GM12874 (cell line): ENCODE measurements around the gene CASS4.

Experiments
- CTCF ChIP-seq: IDR thresholded peaks from 2 replicates; pipeline ENCODE4 v1.5.1; 2011; ENCODE audit warnings: low read depth, mild to moderate bottlenecking, control low read depth, low read length, moderate library complexity; ENCODE audit not compliant: insufficient read depth

The CASS4 gene

DNA sequence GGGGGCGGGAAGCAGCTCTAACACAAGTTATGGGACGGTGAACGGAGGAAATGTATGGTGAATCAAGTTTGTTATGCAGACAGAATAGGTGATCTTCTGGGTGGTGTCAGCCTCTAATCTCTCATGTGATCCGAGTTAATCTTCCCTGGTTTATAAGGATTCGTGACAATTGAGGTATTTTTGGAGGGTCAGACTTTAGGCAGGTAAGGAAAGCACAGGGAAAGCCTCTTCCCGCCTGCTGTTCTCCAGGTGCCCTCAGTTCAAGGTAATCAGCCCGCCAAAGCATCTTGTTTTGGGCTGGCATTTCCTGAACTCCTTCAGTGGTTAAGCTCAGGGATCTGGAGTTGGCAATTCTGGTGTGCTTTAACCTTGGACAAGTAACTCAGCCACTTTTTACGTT is 18.4 kb upstream of the CASS4 start:
- TF ChIP-seq CTCF = no peak

GRCh38 chr20:56395166-56395565 is 16.9 kb upstream of the CASS4 start:
- TF ChIP-seq CTCF = no peak

DNA sequence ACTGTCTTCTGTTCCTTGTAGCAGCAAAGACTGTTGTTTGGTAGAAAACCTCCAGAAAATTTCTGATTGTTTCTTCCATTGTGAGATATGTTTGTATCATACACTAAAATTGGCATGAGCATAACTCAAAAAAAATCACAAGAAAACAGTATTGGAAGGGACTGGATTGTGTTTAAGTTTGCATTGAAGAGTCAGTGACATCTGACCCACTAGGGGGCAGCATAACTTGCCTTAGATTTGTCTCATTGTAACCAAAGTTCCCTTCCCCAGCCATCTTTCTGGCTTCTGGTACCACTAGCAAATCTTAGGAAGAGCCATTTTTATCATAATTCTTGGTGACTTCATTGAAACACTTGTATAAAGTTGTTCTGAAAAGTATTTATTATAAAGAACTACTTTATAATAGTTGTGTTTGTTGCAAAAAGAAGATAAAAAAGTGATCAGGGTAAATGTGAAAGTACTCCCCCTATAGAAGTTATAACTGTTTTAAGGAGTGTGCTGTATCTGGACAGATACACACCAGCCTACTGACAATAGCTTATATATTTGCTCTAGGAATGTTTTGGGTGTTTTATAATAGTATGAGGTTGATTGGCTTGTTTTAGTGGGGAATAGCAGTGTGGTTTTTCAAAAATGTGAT is 11.9 kb upstream of the CASS4 start:
- TF ChIP-seq CTCF = peak; percentile 75

DNA sequence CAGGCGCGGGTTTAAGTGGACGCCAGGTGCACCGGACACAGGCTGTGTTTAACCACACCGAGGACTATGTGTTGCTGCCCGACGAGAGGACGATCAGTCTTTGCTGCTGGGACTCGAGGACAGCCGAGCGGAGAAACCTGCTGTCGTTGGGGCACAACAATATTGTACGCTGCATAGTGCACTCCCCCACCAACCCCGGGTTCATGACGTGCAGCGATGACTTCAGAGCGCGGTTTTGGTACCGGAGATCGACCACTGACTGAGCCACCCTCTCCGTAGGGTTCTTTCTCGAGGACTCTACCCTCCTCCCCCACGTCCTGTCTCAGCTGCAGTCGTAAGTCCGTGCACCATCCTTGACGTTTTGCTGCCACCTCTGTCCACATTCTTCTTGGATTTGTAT is 8.6 kb upstream of the CASS4 start:
- no peak for TF ChIP-seq CTCF

DNA sequence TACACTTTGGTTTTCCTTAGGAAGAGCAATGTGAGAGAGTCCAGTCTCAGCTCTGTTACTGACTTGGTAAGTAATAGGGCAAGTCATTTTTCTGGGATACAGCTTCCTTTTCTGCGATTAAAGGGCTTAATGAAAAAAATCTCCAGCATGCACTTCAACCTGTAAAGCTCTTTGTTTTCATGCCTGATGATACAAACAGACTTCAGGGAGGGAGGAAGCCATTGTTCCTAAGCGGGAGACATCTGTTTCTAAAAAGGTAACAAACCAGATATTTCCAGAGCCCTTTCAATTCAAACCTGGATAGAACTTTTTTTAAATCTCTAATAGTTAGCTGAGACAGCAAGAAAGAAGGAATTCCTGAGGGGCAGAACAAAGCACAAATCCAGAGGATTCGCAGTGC is 5.2 kb upstream of the CASS4 start:
- no peak for TF ChIP-seq CTCF

- TF ChIP-seq CTCF = no peak
Observed at GRCh38 chr20:56409521-56409920, 2.5 kb upstream of the CASS4 start.

DNA sequence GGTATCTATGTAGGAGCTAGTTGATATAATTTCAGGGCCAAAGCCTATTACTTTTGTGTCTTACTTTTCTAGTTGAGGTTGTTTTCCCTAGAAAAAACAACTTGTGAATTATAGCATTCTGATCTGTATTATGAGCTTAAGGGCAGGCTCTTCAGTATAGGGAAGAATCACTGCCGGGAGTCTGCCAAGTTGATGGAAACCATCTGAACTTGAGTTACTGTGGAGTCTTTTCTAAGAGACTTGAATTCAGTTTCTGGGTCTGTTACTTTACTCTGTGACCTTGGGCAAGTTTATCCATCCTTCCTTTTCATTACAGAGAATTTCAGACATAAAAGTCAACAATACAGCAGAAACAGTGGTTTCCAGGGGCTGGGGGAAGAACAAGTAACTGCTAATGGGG is 2.1 kb upstream of the CASS4 start:
- no peak for TF ChIP-seq CTCF
